Tibial nerve (tissue), 4 donors: ENCODE measurements around the gene CD3G. TPM values are rescaled to one million over a fixed set of nuclear protein-coding genes. Genes with fewer than 3 reads are reported as not detected.

Source experiments
- DNase-seq, 2 donors: peaks; one replicate each; pipeline ENCODE4 v3.0.0-alpha.2; 2019; ENCODE audit warnings: low spot score in 2 of 2
- H3K27ac ChIP-seq, 4 donors: fragments of 200-600 bp; sonication (generic) in 3 of 4; one replicate each; pipeline ENCODE4 v1.5.1; 2017 to 2019; ENCODE audit warnings: mild to moderate bottlenecking in 1 of 4
- H3K27me3 ChIP-seq, 2 donors: fragments of 200-600 bp; sonication (generic) in 1 of 2; one replicate each; pipeline versions ENCODE4 v1.5.1 to v1.6.0; 2017 to 2019
- H3K36me3 ChIP-seq, 3 donors: fragments of 200-600 bp; sonication (generic); one replicate each; pipeline ENCODE4 v1.5.1; 2018 to 2019
- H3K4me1 ChIP-seq, 4 donors: fragments of 200-600 bp; sonication (generic) in 3 of 4; one replicate each; pipeline ENCODE4 v1.5.1; 2017 to 2019
- H3K4me3 ChIP-seq, 4 donors: fragments of 200-600 bp; sonication (generic) in 3 of 4; one replicate each; pipeline ENCODE4 v1.5.1; 2017 to 2019; ENCODE audit warnings: mild to moderate bottlenecking in 1 of 4, moderate library complexity in 1 of 4
- H3K9me3 ChIP-seq, 4 donors: fragments of 200-600 bp; sonication (generic) in 3 of 4; one replicate each; pipeline ENCODE4 v1.5.1; 2017 to 2019
- CTCF ChIP-seq, 5 experiments: fragments of 200-600 bp in 3 of 5; fragments of 450-650 bp in 2 of 5; sonication (generic) in 3 of 5; IDR thresholded peaks; one replicate each; pipeline ENCODE4 v1.5.1; 2016 to 2019; ENCODE audit warnings: antibody characterized with exemption in 5 of 5, mild to moderate bottlenecking in 3 of 5, moderate library complexity in 2 of 5
- EP300 ChIP-seq, 2 donors: sonication (generic); formaldehyde crosslinking; IDR thresholded peaks; one replicate each; pipeline ENCODE4 v1.6.1; 2017; ENCODE audit warnings: antibody characterized with exemption in 2 of 2, mild to moderate bottlenecking in 1 of 2
- POLR2A ChIP-seq, 2 donors: fragments of 450-650 bp; IDR thresholded peaks; one replicate each; pipeline ENCODE4 v1.6.1; 2017; ENCODE audit warnings: antibody characterized with exemption in 2 of 2, mild to moderate bottlenecking in 2 of 2, moderate library complexity in 2 of 2
- WGBS, 2 donors: methylation state at CpG; one replicate each; pipeline ENCODE4 v1.1.5; 2018; 5-methylcytosine and 5-hydroxymethylcytosine counted together
- total RNA-seq, 4 donors: library from RNA; depleted of rRNA; stranded (reverse); fragments of >200 nt; gene quantifications; one replicate each; pipeline ENCODE4 v1.1.0, GENCODE V29; 2016

The CD3G gene
- total RNA-seq, 4 donors from 2014 or later: 0.44 to 1.5 (median 1.4) TPM; not detected in 1

- no peaks in the 10 kb centered on the region for H3K27me3 ChIP-seq
Observed at GRCh38 chr11:118322721-118323120, 21.4 kb upstream of the CD3G start.

GRCh38 chr11:118325283-118325682 lies 18.9 kb upstream of the CD3G start:
- Histone ChIP-seq H3K27me3 (no peaks in the 10 kb centered on the region), H3K4me1 (peaks cover 0 to 8% (median 0%) of the 10 kb centered on the region in 4 donors), H3K4me3 (no peak overlapping the region), H3K36me3 (no peaks in the 10 kb centered on the region), H3K9me3 (peaks cover 0 to 5% (median 0%) of the 10 kb centered on the region in 4 donors), H3K27ac (no peak overlapping the region)
- TF ChIP-seq POLR2A (IDR thresholded peaks at IDR 0.05) (no peak), CTCF (IDR thresholded peaks at IDR 0.05) (no peak), EP300 (IDR thresholded peaks at IDR 0.05) (no peak)
- DNase-seq: no peak

More at GRCh38 chr11:118322721-118323120, 21.4 kb upstream of the CD3G start:
- Histone ChIP-seq H3K4me1 (peaks cover 0 to 12% (median 0%) of the 10 kb centered on the region in 4 donors), H3K27ac (no peak overlapping the region), H3K36me3 (no peaks in the 10 kb centered on the region), H3K9me3 (no peaks in the 10 kb centered on the region), H3K4me3 (no peak overlapping the region)
- WGBS, 2 donors: 91 to 93% methylated on average over 17 to 19 of the region's 19 CpGs
- TF ChIP-seq EP300 (IDR thresholded peaks at IDR 0.05) (no peak), CTCF (IDR thresholded peaks at IDR 0.05) (no peak), POLR2A (IDR thresholded peaks at IDR 0.05) (no peak)
- DNase-seq: no peak

- Histone ChIP-seq H3K4me1 (no peaks in the 10 kb centered on the region), H3K27ac (no peak overlapping the region), H3K4me3 (no peak overlapping the region), H3K9me3 (peaks cover 0 to 5% (median 0%) of the 10 kb centered on the region in 4 donors), H3K27me3 (no peaks in the 10 kb centered on the region), H3K36me3 (no peaks in the 10 kb centered on the region)
- DNase-seq: no peak
- TF ChIP-seq CTCF (IDR thresholded peaks at IDR 0.05): no peak
- TF ChIP-seq EP300 (IDR thresholded peaks at IDR 0.05): no peak
- no peak for TF ChIP-seq POLR2A (IDR thresholded peaks at IDR 0.05)
Observed at GRCh38 chr11:118328745-118329144, 15.4 kb upstream of the CD3G start.

- Histone ChIP-seq H3K4me3 (no peak overlapping the region), H3K27ac (no peak overlapping the region), H3K4me1 (no peaks in the 10 kb centered on the region), H3K36me3 (no peaks in the 10 kb centered on the region), H3K27me3 (peaks cover 0 to 9% of the 10 kb centered on the region in 2 donors), H3K9me3 (peaks cover 0 to under 1% (median 0%) of the 10 kb centered on the region in 4 donors)
- TF ChIP-seq CTCF (IDR thresholded peaks at IDR 0.05): no peak
- TF ChIP-seq POLR2A (IDR thresholded peaks at IDR 0.05): no peak
- TF ChIP-seq EP300 (IDR thresholded peaks at IDR 0.05): no peak
- 52% methylated on average over 1 of the region's 1 CpG for WGBS, 2 donors
- DNase-seq: no peak
Observed at GRCh38 chr11:118334745-118335144, 9.4 kb upstream of the CD3G start.

- H3K4me3 ChIP-seq: no peak overlapping the region
Observed at GRCh38 chr11:118338637-118339061, 5.5 kb upstream of the CD3G start.

More at GRCh38 chr11:118338637-118339061, 5.5 kb upstream of the CD3G start:
- DNase-seq: no peak
- Histone ChIP-seq H3K9me3 (no peaks in the 10 kb centered on the region), H3K4me1 (no peaks in the 10 kb centered on the region), H3K36me3 (no peaks in the 10 kb centered on the region), H3K27ac (peak overlapping the region in 1 of 4 donors; percentile 59), H3K27me3 (peaks cover 0 to 14% of the 10 kb centered on the region in 2 donors)
- TF ChIP-seq CTCF (IDR thresholded peaks at IDR 0.05) (no peak), POLR2A (IDR thresholded peaks at IDR 0.05) (no peak), EP300 (IDR thresholded peaks at IDR 0.05) (no peak)
- WGBS, 2 donors: 62 to 63% methylated on average over 7 of the region's 7 CpGs
